ENCODE results near the gene LIPC. TPM values are rescaled to one million over a fixed set of nuclear protein-coding genes. Genes with fewer than 3 reads are reported as not detected.

LIPC gene
- total RNA-seq, 1 experiment from 2014 or later, result not detected

- DNase-seq (ENCODE audit: low read depth, low spot score) (no peak), ATAC-seq (no peak)
- H3K4me2 ChIP-seq (ENCODE audit: low read length), result peak overlapping the region; percentile 60
- ChIA-PET CTCF (no interaction called here), RAD21 (ENCODE audit: low non-redundant PET in 1 of 2, low total read pairs in 2 of 2, uncharacterized antibody in 2 of 2, unreplicated experiment in 2 of 2) (interaction anchor here in 1 of 2 experiments (0.6 kb wide), 1 partner anchor 292 kb away, joined by 3 read pairs; the partner anchor contains the start of gene ADAM10), POLR2A (no interaction called here)
- H3K27me3 ChIP-seq (ENCODE audit: insufficient read depth, low read length), result no peaks in the 10 kb centered on the region
- H2AFZ ChIP-seq (ENCODE audit: low read depth, low read length, poor library complexity, severe bottlenecking), result peak overlapping the region; percentile 70
- no peak overlapping the region for H3K9ac ChIP-seq (ENCODE audit: low read length)
- H4K20me1 ChIP-seq (ENCODE audit: insufficient read depth), result no peaks in the 10 kb centered on the region
- H3K4me3 ChIP-seq (replicated peaks in 1 of 2; ENCODE audit: low read depth in 1 of 2, low read length in 2 of 2), result no peak overlapping the region
- no peaks in the 10 kb centered on the region for H3K79me2 ChIP-seq (ENCODE audit: insufficient read depth, low read length)
- no peaks in the 10 kb centered on the region for H3K9me2 ChIP-seq (ENCODE audit: insufficient read depth)
- H3K27ac ChIP-seq (ENCODE audit: low read depth, low read length), result no peak overlapping the region
- H3K9me3 ChIP-seq (ENCODE audit: control insufficient read depth in 1 of 2, insufficient read depth in 1 of 2, low read depth in 1 of 2, low read length in 2 of 2), result no peaks in the 10 kb centered on the region
- BruUV-seq (replicated peaks), result no TSS peak
- no peaks in the 10 kb centered on the region for H3K36me3 ChIP-seq (ENCODE audit: control insufficient read depth in 1 of 2, insufficient read depth in 2 of 2, low read length in 2 of 2)
- H3K4me1 ChIP-seq (ENCODE audit: control insufficient read depth in 1 of 2, insufficient read depth in 2 of 2, low read length in 2 of 2), result peaks cover 17 to 42% of the 10 kb centered on the region in 2 experiments; a peak in 3 of 4 replicates
- intact Hi-C loops (cut with micrococcal nuclease), result no loop called here
- TF ChIP-seq EZH2 (IDR thresholded peaks at IDR 0.05), result no peak
- TF ChIP-seq YY1 (IDR thresholded peaks at IDR 0.05; ENCODE audit: extremely low read depth, insufficient replicate concordance, low read depth, low read length), result no peak
- TF ChIP-seq SIN3A (IDR thresholded peaks at IDR 0.05; ENCODE audit: low read depth), result no peak
- TF ChIP-seq EGR1 (IDR thresholded peaks at IDR 0.05; ENCODE audit: low read depth), result no peak
- TF ChIP-seq REST (IDR thresholded peaks at IDR 0.05; ENCODE audit: low read depth), result no peak
- no peak for TF ChIP-seq POLR2A (IDR thresholded peaks at IDR 0.05; ENCODE audit: borderline replicate concordance, extremely low read depth, insufficient read depth, insufficient read length)
- no peak for TF ChIP-seq CTCF (IDR thresholded peaks at IDR 0.05 in 2 of 3, conservative IDR thresholded peaks at IDR 0.05 in 1 of 3; ENCODE audit: borderline replicate concordance in 1 of 3, insufficient read depth in 1 of 3, low read depth in 2 of 3, low read length in 2 of 3)
- no peak for TF ChIP-seq SRF (IDR thresholded peaks at IDR 0.05; ENCODE audit: low read depth)
- no peak for TF ChIP-seq CBX3 (IDR thresholded peaks at IDR 0.05; ENCODE audit: low read depth)
- TF ChIP-seq CEBPB (IDR thresholded peaks at IDR 0.05; ENCODE audit: low read depth), result no peak
- no peak for TF ChIP-seq TCF7L2 (IDR thresholded peaks at IDR 0.05; ENCODE audit: borderline replicate concordance, extremely low read depth, insufficient read depth, insufficient read length)
- TF ChIP-seq SP1 (IDR thresholded peaks at IDR 0.05; ENCODE audit: low read depth), result no peak
- TF ChIP-seq RAD21 (IDR thresholded peaks at IDR 0.05; ENCODE audit: low read depth), result no peak
- no peak for TF ChIP-seq ZBTB33 (IDR thresholded peaks at IDR 0.05; ENCODE audit: extremely low read depth, insufficient replicate concordance, low read length)
- TF ChIP-seq MAX (IDR thresholded peaks at IDR 0.05), result no peak
- no peak for TF ChIP-seq ZNF274 (IDR thresholded peaks at IDR 0.05; ENCODE audit: low read depth, low read length)
- no peak for TF ChIP-seq POLR2AphosphoS5 (IDR thresholded peaks at IDR 0.05; ENCODE audit: low read depth, low read length)
- no peak for TF ChIP-seq ELF1 (IDR thresholded peaks at IDR 0.05; ENCODE audit: borderline replicate concordance, low read depth)
- TF ChIP-seq EZH2phosphoT487 (IDR thresholded peaks at IDR 0.05; ENCODE audit: borderline replicate concordance), result no peak
- no peak for TF ChIP-seq FOSL1 (IDR thresholded peaks at IDR 0.05; ENCODE audit: low read depth)
These were observed 26.3 kb downstream of the LIPC start for GRCh38 chr15:58458076-58458475.
